GM18870 (cell line): ENCODE results near the gene NAPG.
"Not testable (repeated sequence)": the region's sequence is repeated elsewhere in the genome, so short reads cannot be mapped to it uniquely, and the experiment has no call there.

Experiments
- ATAC-seq: cut with Tn5 transposase; IDR thresholded peaks from one replicate; pipeline ENCODE4 v1.9.1; 2021; ENCODE audit warnings: moderate library complexity; ENCODE audit not compliant: unreplicated experiment

NAPG gene

GRCh38 chr18:10525697-10526560 is at the start of gene NAPG:
Gene NAPG, plus strand, starts transcription at chr18:10526027. Its CDS starts 76 bp downstream, at chr18:10526103.
- ATAC-seq, result peak; percentile 58

GRCh38 chr18:10476338-10476791 is 49.5 kb upstream of the NAPG start:
- ATAC-seq, result no peak

GRCh38 chr18:10477121-10477862 is 48.5 kb upstream of the NAPG start:
- no peak for ATAC-seq

GRCh38 chr18:10477863-10478260 is 48.0 kb upstream of the NAPG start:
- ATAC-seq, result no peak

GRCh38 chr18:10481831-10482230 is 44.0 kb upstream of the NAPG start:
- ATAC-seq, result no peak

- peak; percentile 11 for ATAC-seq
These were observed 43.4 kb upstream of the NAPG start for GRCh38 chr18:10482363-10482984.

GRCh38 chr18:10482985-10483949 is 42.6 kb upstream of the NAPG start:
- peak; percentile 80 for ATAC-seq

GRCh38 chr18:10485475-10485874 is 40.4 kb upstream of the NAPG start:
- no peak for ATAC-seq

- no peak for ATAC-seq
These were observed 39.5 kb upstream of the NAPG start for GRCh38 chr18:10486362-10486761.

- no peak for ATAC-seq
These were observed 38.7 kb upstream of the NAPG start for GRCh38 chr18:10487154-10487553.

- no peak for ATAC-seq
These were observed 37.8 kb upstream of the NAPG start for GRCh38 chr18:10488017-10488416.

GRCh38 chr18:10490401-10491165 is 35.2 kb upstream of the NAPG start:
- peak; percentile 92 for ATAC-seq

GRCh38 chr18:10495936-10496335 is 29.9 kb upstream of the NAPG start:
- ATAC-seq, result no peak

GRCh38 chr18:10497206-10497749 is 28.5 kb upstream of the NAPG start:
- ATAC-seq, result no peak

GRCh38 chr18:10499230-10499629 is 26.6 kb upstream of the NAPG start:
- no peak for ATAC-seq

- ATAC-seq, result no peak
These were observed 25.8 kb upstream of the NAPG start for GRCh38 chr18:10500038-10500437.

GRCh38 chr18:10504723-10505122 is 21.1 kb upstream of the NAPG start:
- ATAC-seq, result no peak

- not testable (repeated sequence) for ATAC-seq
These were observed 19.9 kb upstream of the NAPG start for GRCh38 chr18:10505892-10506291.

GRCh38 chr18:10508591-10508990 is 17.2 kb upstream of the NAPG start:
- no peak for ATAC-seq
